GM21619 (cell line): ENCODE data around the gene NUP210L.
A peak's percentile ranks its signal among the peaks of the same experiment; 100 is the strongest.

ENCODE experiments used
- ATAC-seq: cut with Tn5 transposase; IDR thresholded peaks from one replicate; pipeline ENCODE4 v1.9.1; 2021; ENCODE audit not compliant: unreplicated experiment

NUP210L gene

DNA sequence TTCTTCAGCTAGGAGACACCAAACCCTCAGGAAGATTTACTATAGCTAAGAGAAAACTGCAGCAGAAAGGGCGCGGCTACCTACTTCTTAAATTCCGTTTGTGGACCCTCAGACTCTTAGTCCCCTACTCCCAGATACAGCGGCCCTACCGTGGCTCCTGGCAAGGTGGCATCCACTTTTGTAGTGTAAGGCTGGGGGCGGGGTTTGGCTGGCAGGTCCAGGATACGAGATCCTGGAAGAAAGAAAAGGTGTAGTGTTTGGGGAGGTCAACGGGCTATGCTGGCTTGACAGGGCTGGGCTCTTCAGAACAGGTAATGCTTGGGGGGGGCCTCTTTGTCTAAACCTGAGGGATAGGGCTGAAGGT is 186.9 kb downstream of the NUP210L start:
- no peak for ATAC-seq

DNA sequence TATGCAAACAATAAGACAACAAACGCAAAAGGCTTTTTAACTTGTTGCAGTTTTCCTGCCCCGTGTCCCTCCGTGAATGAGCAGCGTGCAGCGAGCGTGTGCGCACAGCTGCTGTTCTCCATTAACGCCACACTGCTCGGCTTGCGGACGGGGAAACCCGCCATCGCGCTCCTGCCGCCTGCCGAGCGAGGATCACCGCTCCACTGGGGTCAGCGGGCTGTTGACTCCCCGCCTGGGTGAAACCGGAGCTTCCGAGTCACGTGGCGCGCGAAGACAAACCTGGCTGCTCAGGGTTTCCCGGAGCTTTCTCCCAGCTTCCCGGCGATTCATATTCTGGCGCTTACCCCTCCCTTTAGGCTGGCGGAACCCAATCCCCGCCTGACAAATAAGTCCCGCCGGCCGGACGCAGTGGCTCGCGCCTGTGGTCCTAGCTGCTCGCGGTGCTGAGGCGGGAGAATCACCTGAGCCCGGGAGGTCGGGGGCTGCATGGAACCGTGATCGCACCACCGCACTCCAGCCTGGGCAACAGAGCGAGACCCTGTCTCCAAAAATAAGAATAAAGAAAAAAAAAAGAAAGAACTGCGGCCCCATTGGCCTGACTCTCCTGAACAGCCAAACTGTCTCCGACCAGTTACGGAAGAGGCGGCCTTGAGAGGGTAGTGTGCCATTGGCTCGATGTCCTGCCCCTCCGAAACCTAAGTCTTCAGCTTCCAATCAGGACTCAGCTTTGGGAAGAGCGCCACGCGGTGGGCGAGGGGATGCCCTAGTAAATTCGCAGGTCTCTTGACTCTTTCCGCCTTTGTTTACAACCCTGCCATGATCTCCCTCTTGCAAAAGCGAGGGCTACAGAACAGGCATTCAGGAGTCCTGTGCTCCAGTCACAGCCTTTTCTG is 187.5 kb downstream of the NUP210L start, which contains the start of gene CREB3L4:
Gene CREB3L4, plus strand, starts transcription at position 796 of the 893 bp plus-strand sequence. CDS start 624 bp downstream, outside the sequence.
- ATAC-seq: peak; percentile 76

GRCh38 chr1:153963850-153964331 is 191.0 kb downstream of the NUP210L start:
- ATAC-seq: no peak

DNA sequence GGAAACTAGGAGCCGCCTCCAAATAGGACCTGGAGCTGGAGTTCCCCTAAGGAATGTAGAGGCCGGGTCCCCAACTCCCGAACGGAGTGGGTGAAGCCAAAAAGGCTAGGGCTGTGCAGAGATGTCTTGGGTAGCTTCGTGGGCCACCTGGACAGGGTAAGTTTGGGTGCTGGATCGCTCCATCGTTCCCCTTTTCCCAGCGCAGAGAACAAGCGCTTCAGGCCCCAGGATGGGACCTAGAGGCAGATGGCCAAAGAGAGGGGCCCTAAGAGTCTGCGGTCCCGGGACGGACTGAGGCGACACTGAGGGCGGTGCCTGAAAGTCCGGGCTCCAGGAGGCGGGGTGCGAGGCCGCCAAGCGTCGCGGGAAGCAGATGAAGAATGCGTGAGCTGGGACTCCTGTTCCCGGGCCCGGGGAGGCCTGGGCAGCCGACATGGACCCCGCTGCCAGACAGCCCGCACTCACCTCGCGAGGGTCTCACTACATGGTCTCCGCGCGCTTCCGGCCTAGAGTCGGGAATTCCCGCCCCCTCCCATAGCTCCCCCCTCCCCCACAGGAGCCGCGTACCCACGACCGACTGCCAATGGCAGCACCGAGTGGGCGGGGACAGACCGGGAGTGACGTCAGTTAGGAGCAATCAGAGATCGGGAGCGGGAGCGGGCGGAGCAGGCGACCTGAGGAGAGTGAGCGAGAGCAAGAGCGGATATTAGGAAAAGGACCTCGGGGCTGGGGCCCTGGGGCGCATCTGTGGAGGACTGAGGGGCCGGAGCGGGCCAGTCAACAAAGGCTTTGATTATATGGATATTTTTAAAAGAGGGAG is 191.6 kb downstream of the NUP210L start, which contains the start of gene SLC39A1:
Gene SLC39A1, minus strand, starts transcription at position 508 of the 820 bp plus-strand sequence. CDS start 822 bp downstream, outside the sequence.
- peak; percentile 38 for ATAC-seq

GRCh38 chr1:153962088-153963029 is 192.5 kb downstream of the NUP210L start:
- ATAC-seq: no peak

- no peak for ATAC-seq
These were observed 193.5 kb downstream of the NUP210L start for GRCh38 chr1:153961421-153961820.

DNA sequence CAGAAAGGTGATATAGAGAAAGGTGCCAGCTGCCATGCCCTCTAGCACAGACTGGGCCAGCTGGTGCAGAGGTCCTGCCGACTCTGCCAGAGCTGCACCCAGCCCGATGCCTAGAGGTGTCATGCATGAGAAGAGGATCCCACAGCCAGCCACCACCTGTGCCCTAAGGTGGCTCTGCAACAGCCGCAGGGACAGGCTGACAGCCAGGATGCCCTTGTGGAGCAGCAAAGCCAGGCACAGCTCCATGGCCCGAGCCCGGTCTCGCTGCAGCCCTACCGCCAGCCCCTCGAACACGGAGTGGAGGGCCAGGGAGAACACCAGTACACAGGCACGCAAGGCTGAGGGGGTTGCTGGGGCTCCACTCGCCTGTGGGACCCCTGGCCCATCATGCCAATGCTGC is 194.7 kb downstream of the NUP210L start:
- ATAC-seq: no peak

- no peak for ATAC-seq
These were observed 195.4 kb downstream of the NUP210L start for GRCh38 chr1:153959454-153959853.

- ATAC-seq: no peak
These were observed 196.0 kb downstream of the NUP210L start for GRCh38 chr1:153958961-153959260.

- peak; percentile 72 for ATAC-seq
These were observed 196.5 kb downstream of the NUP210L start, which contains the start of gene CRTC2 for GRCh38 chr1:153958111-153958960. Gene CRTC2 (minus strand): TSS chr1:153958612. CDS start chr1:153958497, 115 bp downstream.

GRCh38 chr1:153957744-153958110 is 197.1 kb downstream of the NUP210L start:
- ATAC-seq: peak; percentile 16

DNA sequence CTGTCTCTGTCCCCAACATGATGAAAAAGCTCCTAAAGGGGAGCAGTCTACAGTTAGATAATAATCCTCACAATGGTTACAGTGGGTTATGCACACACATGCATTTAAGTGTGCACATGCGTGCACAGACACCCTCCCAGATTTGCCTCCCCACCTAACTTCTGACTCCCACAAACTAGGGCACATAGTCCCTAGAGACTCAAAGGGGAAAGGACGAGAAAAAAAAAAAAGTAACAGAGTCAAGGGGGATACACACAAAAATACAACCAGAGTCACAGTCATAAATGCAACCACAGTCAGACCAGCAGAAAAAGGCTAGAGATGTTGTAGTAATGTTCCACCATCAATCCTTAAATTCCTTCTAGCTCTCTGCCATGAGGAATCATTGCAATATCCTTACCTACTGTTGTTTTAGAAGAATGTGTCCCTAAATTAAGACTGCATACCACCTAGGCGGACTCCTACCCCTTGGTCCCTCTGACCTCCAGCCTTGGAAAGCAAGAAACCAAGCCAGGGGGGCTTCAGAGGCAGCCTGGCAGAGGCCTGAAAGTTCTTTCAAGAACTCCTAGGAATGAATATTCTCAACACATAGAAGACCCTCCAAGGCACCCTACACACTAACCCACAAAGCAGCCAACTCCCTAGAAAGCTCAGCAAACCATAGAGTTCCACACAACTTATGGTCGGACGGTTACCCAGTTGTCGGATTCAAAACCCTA is 197.7 kb downstream of the NUP210L start:
- no peak for ATAC-seq

DNA sequence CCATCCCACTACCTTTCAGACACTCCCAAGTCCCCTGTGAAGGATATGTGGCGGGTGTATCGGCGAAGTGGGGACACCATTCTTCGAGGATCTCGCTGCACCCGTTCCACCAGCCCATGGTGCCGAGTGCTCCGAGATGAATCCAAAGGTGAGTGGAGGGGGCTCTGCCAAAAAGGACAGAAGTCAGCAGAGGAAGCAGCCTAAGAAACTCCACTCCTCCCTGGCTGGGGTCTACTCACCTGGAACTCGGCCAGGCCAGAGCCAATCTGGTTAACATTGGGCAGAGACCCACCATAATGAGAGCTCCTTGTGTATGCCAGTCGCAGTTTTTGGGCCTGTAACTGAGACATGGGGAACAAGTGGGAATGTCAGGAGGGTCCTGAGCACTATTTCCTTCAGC is 200.0 kb downstream of the NUP210L start:
- no peak for ATAC-seq

- ATAC-seq: no peak
These were observed 201.0 kb downstream of the NUP210L start for GRCh38 chr1:153953859-153954365.

- no peak for ATAC-seq
These were observed 203.1 kb downstream of the NUP210L start for GRCh38 chr1:153951801-153952200.

GRCh38 chr1:153951183-153951582 is 203.7 kb downstream of the NUP210L start:
- ATAC-seq: no peak

DNA sequence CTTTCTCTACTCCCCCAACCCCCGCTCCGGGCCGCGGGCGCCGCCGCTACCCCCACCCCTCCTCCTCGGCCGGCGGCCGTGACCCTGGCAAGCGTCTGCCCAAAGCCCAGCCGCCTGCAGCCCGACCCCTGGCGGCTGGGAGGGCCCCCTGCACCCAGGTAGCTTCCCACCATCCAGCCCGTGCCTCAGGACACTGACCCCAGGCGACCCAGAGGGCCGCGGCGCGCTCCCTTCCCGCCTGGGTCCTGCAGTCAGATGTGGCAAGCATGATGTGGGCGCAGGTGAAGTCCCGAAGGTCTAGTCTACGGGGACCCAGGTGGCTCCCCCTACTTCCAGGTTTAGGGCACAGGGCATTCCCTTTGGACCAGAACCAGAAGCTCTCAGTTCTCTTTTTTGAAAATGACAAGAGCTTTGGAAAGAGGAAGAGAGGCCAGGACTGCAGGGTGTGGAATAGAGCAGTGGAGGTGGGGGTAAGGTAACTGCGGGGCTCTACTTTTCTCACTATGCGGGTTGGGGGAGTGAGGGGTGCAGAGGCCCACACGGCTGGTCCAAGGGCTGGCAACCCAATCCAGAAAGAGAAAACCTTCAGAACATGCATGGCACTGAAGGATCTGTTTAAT is 208.1 kb downstream of the NUP210L start, which contains the start of gene DENND4B:
Gene DENND4B, minus strand, starts transcription at position 97 of the 620 bp plus-strand sequence. CDS start 2,344 bp downstream, outside the sequence.
- peak; percentile 53 for ATAC-seq
